Gastrocnemius medialis (tissue), 4 donors: ENCODE data around the gene ADH4. TPM values are rescaled to one million over a fixed set of nuclear protein-coding genes. Genes with fewer than 3 reads are reported as not detected.
"Not testable (repeated sequence)": the region's sequence is repeated elsewhere in the genome, so short reads cannot be mapped to it uniquely, and the experiment has no call there.

Experiments
- ATAC-seq, 2 donors: fragments of 150-250 bp; one replicate each; pipeline ENCODE4 v1.9.1; 2016
- DNase-seq, 2 donors: peaks; one replicate each; pipeline ENCODE4 v3.0.0-alpha.2; 2019
- H3K27ac ChIP-seq, 4 donors: fragments of 200-600 bp; sonication (generic); 1 replicate in 1 of 4; 2 replicates in 3 of 4; pipeline ENCODE4 v1.5.1; 2016 to 2018; ENCODE audit warnings: mild to moderate bottlenecking in 2 of 4, moderate library complexity in 1 of 4
- H3K27me3 ChIP-seq, 3 donors: fragments of 200-600 bp; sonication (generic) in 2 of 3; 1 replicate in 1 of 3; 2 replicates in 2 of 3; pipeline versions ENCODE4 v1.5.1 to v1.6.0; 2016 to 2019; ENCODE audit warnings: mild to moderate bottlenecking in 1 of 3, moderate library complexity in 1 of 3
- H3K36me3 ChIP-seq, 2 donors: fragments of 200-600 bp; sonication (generic) in 1 of 2; one replicate each; pipeline ENCODE4 v1.5.1; 2017 to 2018
- H3K4me1 ChIP-seq, 2 donors: fragments of 200-600 bp; sonication (generic) in 1 of 2; one replicate each; pipeline ENCODE4 v1.5.1; 2016 to 2017; ENCODE audit warnings: mild to moderate bottlenecking in 2 of 2
- H3K4me3 ChIP-seq, 4 donors: fragments of 200-600 bp; sonication (generic) in 3 of 4; 1 replicate in 1 of 4; 2 replicates in 3 of 4; pipeline ENCODE4 v1.5.1; 2016 to 2019; ENCODE audit warnings: mild to moderate bottlenecking in 2 of 4
- H3K9me3 ChIP-seq, 3 donors: fragments of 200-600 bp; sonication (generic) in 2 of 3; 1 replicate in 1 of 3; 2 replicates in 2 of 3; pipeline ENCODE4 v1.5.1; 2016 to 2019
- POLR2A ChIP-seq, 2 donors: fragments of 450-650 bp; IDR thresholded peaks; one replicate each; pipeline ENCODE4 v1.6.1; 2017; ENCODE audit warnings: antibody characterized with exemption in 2 of 2, mild to moderate bottlenecking in 2 of 2, moderate library complexity in 2 of 2
- in situ Hi-C, 4 donors: fragments of 200-750 bp; cut with MboI; loops; one replicate each; pipeline versions ENCODE4 v1.15.0 to v1.8.0; 2017; ENCODE audit warnings: low sequenced_read_pairs in 4 of 4
- intact Hi-C: fragments of 100-400 bp; cut with DNase I; formaldehyde crosslinking; loops from one replicate; pipeline ENCODE4 v1.15.1; 2023; ENCODE audit warnings: low total_unique reads
- total RNA-seq, 4 donors: library from RNA; depleted of rRNA; stranded (reverse); fragments of >200 nt; gene quantifications; one replicate each; pipeline versions ENCODE4 v1.1.0 to v1.2.3, GENCODE V29; 2016
- TF ChIP-seq, protein P1 (sequence below), 5 experiments: fragments of 450-650 bp in 3 of 5; fragments of 200-600 bp in 2 of 5; sonication (generic) in 2 of 5; IDR thresholded peaks in 4 of 5; conservative IDR thresholded peaks in 1 of 5; 1 replicate in 4 of 5; 2 replicates in 1 of 5; pipeline ENCODE4 v1.5.1; 2016 to 2019; ENCODE audit warnings: antibody characterized with exemption in 5 of 5, mild to moderate bottlenecking in 3 of 5, moderate library complexity in 3 of 5

The ADH4 gene
- total RNA-seq, 4 donors from 2014 or later: 0.75 to 1.0 (median 1.00) TPM; not detected in 1

DNA sequence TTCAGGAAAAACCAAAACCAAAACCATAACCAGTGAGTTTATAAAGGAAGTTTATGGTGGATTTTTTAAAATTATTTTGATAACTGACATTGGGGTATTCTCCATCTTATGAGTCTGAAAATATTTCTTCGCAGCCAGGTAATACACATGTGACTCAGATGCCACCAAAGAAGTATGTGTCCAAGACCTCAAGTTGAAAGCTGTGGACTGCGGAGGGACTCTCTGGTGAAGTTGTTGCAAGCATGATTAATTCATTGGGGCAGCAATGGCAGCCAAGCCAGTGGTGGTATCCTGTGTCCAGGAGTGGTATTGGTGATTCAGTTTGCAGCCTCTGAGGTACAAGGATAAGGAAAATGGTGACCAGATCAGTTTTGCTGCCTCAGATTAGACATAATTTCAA, 41.5 kb downstream of the ADH4 start:
- ATAC-seq (no peak), DNase-seq (no peak)
- no peaks in the 10 kb centered on the region for H3K27me3 ChIP-seq
- H3K4me1 ChIP-seq: no peaks in the 10 kb centered on the region
- in situ Hi-C loops: no loop called here
- H3K27ac ChIP-seq: no peak overlapping the region
- no peak for TF ChIP-seq POLR2A (IDR thresholded peaks at IDR 0.05)
- TF ChIP-seq, protein P1, sequence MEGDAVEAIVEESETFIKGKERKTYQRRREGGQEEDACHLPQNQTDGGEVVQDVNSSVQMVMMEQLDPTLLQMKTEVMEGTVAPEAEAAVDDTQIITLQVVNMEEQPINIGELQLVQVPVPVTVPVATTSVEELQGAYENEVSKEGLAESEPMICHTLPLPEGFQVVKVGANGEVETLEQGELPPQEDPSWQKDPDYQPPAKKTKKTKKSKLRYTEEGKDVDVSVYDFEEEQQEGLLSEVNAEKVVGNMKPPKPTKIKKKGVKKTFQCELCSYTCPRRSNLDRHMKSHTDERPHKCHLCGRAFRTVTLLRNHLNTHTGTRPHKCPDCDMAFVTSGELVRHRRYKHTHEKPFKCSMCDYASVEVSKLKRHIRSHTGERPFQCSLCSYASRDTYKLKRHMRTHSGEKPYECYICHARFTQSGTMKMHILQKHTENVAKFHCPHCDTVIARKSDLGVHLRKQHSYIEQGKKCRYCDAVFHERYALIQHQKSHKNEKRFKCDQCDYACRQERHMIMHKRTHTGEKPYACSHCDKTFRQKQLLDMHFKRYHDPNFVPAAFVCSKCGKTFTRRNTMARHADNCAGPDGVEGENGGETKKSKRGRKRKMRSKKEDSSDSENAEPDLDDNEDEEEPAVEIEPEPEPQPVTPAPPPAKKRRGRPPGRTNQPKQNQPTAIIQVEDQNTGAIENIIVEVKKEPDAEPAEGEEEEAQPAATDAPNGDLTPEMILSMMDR (IDR thresholded peaks at IDR 0.05 in 4 of 5, conservative IDR thresholded peaks at IDR 0.05 in 1 of 5): no peak
- no peaks in the 10 kb centered on the region for H3K9me3 ChIP-seq
- intact Hi-C loops: no loop called here
- no peaks in the 10 kb centered on the region for H3K36me3 ChIP-seq
- no peak overlapping the region for H3K4me3 ChIP-seq

DNA sequence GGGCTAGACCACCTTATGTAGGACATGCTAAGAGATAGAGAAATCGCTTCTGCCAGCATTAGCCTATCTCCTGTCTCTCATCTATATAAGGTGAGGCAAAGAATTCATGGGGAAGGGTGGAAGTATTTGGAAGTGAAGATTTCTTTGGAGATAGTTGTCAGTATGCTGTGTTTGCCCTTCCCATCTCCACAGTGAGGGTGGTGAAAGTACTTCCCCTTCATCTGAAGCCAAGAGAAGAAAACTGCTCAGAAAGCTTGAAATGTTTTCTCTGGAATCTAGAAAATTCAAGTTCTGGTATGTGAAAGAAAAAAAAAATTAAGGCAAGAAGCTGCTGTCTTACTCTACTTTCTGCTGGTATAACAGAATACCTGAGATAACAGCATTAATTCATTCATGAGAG, 43.2 kb downstream of the ADH4 start:
- H3K4me3 ChIP-seq: no peak overlapping the region
- in situ Hi-C loops: no loop called here

DNA sequence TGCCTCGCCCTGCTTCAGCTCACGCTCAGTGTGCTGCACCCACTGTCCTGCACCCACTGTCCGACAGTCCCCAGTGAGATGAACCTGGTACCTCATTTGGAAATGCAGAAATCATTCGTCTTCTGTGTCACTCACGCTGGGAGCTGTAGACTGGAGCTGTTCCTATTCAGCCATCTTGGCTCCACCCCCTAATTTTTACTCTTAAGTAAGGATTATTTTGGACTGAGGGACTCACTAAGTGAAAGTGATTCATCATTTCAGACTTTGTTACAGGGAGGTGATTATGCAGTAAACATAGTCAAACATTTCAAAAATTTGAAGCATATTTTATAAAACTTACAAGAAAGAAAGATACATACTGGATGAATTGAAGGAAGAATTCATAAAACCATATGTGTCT, 44.3 kb downstream of the ADH4 start:
- intact Hi-C loops, ATAC-seq, H3K27me3 ChIP-seq, H3K9me3 ChIP-seq, H3K4me3 ChIP-seq, H3K36me3 ChIP-seq, H3K27ac ChIP-seq, H3K4me1 ChIP-seq, in situ Hi-C loops, DNase-seq: not testable (repeated sequence)

More for the DNA sequence above, 43.2 kb downstream of the ADH4 start:
- Histone ChIP-seq H3K27me3 (no peaks in the 10 kb centered on the region), H3K4me1 (no peaks in the 10 kb centered on the region), H3K36me3 (no peaks in the 10 kb centered on the region), H3K27ac (no peak overlapping the region), H3K9me3 (no peaks in the 10 kb centered on the region)
- no peak for TF ChIP-seq POLR2A (IDR thresholded peaks at IDR 0.05)
- TF ChIP-seq, protein P1 (IDR thresholded peaks at IDR 0.05 in 4 of 5, conservative IDR thresholded peaks at IDR 0.05 in 1 of 5): no peak
- intact Hi-C loops: no loop called here
- ATAC-seq (no peak), DNase-seq (no peak)

DNA sequence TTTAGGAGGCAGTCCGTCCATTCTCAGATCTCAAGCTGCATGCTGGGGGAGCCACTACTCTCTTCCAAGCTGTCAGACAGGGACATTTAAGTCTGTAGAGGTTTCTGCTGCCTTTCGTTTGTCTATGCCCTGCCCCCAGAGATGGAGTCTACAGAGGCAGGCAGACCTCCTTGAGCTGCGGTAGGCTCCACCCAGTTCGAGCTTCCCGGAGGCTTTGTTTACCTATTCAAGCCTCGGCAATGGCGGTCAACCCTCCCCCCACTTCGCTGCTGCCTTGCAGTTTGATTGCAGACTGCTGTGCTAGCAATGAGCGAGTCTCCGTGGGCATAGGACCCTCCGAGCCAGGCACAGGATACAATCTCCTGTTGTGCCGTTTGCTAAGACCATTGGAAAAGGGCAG, 44.8 kb downstream of the ADH4 start:
- H3K27me3 ChIP-seq: no peaks in the 10 kb centered on the region
- DNase-seq: no peak
- no peak for ATAC-seq
- TF ChIP-seq, protein P1 (IDR thresholded peaks at IDR 0.05 in 4 of 5, conservative IDR thresholded peaks at IDR 0.05 in 1 of 5): no peak
- TF ChIP-seq POLR2A (IDR thresholded peaks at IDR 0.05): no peak
- no peaks in the 10 kb centered on the region for H3K36me3 ChIP-seq
- no peak overlapping the region for H3K4me3 ChIP-seq
- in situ Hi-C loops (no loop called here), intact Hi-C loops (no loop called here)
- no peak overlapping the region for H3K27ac ChIP-seq
- H3K9me3 ChIP-seq: no peaks in the 10 kb centered on the region
- no peaks in the 10 kb centered on the region for H3K4me1 ChIP-seq

DNA sequence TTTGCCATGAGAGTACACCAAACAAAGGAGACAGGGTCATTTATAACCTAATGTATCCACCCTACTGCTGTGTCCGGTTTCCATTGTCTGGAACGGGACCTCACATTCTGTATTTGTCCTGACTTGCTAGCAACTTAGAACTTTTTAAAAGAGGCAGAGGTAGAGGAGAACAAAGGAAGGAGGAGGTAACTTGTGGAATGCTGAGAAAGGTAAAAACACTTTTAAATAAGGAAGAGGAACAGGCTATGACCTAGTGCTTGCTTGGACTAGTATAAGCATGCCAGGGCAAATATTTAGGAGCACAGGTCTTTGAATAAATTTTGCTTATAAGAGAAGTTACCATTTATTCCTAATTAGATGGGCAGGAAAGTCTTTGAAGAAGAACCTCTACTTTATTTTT, 52.3 kb downstream of the ADH4 start:
- intact Hi-C loops, H3K9me3 ChIP-seq, ATAC-seq, in situ Hi-C loops, H3K36me3 ChIP-seq, H3K27me3 ChIP-seq, H3K27ac ChIP-seq, H3K4me3 ChIP-seq, DNase-seq: not testable (repeated sequence)
- H3K4me1 ChIP-seq: peaks cover 0 to 18% of the 10 kb centered on the region in 2 donors

DNA sequence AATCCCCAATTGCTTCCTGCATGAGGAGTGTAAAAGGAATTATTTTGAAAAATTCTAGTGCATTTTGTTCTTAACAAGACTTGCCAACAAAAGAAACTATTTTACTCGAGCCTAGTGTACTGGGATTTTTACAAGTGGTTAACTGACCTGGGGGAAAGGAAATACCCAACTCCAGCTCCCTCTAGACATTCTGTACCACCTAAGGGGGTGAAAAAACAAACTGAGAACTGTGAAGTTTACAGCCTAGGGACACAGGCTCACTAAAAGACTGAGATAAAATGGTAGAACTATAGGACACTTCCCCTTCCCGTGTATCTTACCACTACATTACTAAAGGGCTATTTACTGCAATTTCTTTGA, 52.9 kb downstream of the ADH4 start:
- H3K36me3 ChIP-seq: no peaks in the 10 kb centered on the region
- in situ Hi-C loops: no loop called here
- H3K9me3 ChIP-seq: no peaks in the 10 kb centered on the region
- intact Hi-C loops: no loop called here
- ATAC-seq (no peak), DNase-seq (no peak)
- no peak overlapping the region for H3K4me3 ChIP-seq
- H3K27ac ChIP-seq: peak overlapping the region in 1 of 4 donors; percentile 5
- peaks cover 0 to 22% of the 10 kb centered on the region in 2 donors for H3K4me1 ChIP-seq
- H3K27me3 ChIP-seq: no peaks in the 10 kb centered on the region
- TF ChIP-seq POLR2A (IDR thresholded peaks at IDR 0.05): no peak
- TF ChIP-seq, protein P1 (IDR thresholded peaks at IDR 0.05 in 4 of 5, conservative IDR thresholded peaks at IDR 0.05 in 1 of 5): no peak
